CD4-positive, alpha-beta T cell (primary cell): Measurements from ENCODE around the gene PSME3IP1. TPM values are rescaled to one million over a fixed set of nuclear protein-coding genes. Genes with fewer than 3 reads are reported as not detected.
"Not testable (repeated sequence)": the region's sequence is repeated elsewhere in the genome, so short reads cannot be mapped to it uniquely, and the experiment has no call there.

Experiments
- ATAC-seq: fragments of 200-7000 bp; cut with Tn5 transposase; one replicate; pipeline ENCODE4 v1.10.0; 2022; ENCODE audit warnings: mild to moderate bottlenecking; ENCODE audit not compliant: poor library complexity
- CTCF ChIA-PET: fragments of 350-600 bp; sonication (Branson Sonifier 250); formaldehyde crosslinking; loops from one replicate; lab custom pipeline; 2021; ENCODE audit warnings: antibody characterized with exemption, inconsistent platforms; lab: Charles Lee
- POLR2A ChIA-PET: fragments of 350-600 bp; sonication (Branson Sonifier 250); formaldehyde crosslinking; loops from one replicate; lab custom pipeline; 2021; ENCODE audit warnings: antibody characterized with exemption, inconsistent platforms; lab: Charles Lee
- DNase-seq, 14 experiments: peaks; one replicate each; pipeline ENCODE4 v3.0.0-alpha.2; 2013 to 2020; ENCODE audit warnings: mixed read lengths in 2 of 14
- H3K27ac ChIP-seq, 2 donors: one replicate each; pipeline versions ENCODE4 v1.5.1 to v1.7.0; 2013; ENCODE audit warnings: low read length in 2 of 2, low read depth in 1 of 2, mild to moderate bottlenecking in 1 of 2
- H3K27me3 ChIP-seq, 2 experiments: 1 replicate in 1 of 2; 2 replicates in 1 of 2; pipeline versions ENCODE4 v1.6.1 to v1.7.0; 2013; ENCODE audit warnings: low read length in 2 of 2, control low read depth in 1 of 2, mild to moderate bottlenecking in 1 of 2, moderate library complexity in 1 of 2; ENCODE audit not compliant: insufficient read depth in 2 of 2, control insufficient read depth in 1 of 2
- H3K36me3 ChIP-seq: one replicate; pipeline ENCODE4 v1.6.1; 2013; ENCODE audit warnings: low read length, control low read depth; ENCODE audit not compliant: insufficient read depth
- H3K4me1 ChIP-seq: one replicate; pipeline ENCODE4 v1.6.1; 2013; ENCODE audit warnings: low read length, control low read depth; ENCODE audit not compliant: insufficient read depth
- H3K4me3 ChIP-seq: one replicate; pipeline ENCODE4 v1.5.1; 2013; ENCODE audit warnings: mild to moderate bottlenecking, low read length, moderate library complexity
- H3K9me3 ChIP-seq, 2 experiments: 1 replicate in 1 of 2; 2 replicates in 1 of 2; pipeline versions ENCODE4 v1.6.1 to v1.7.0; 2013; ENCODE audit warnings: low read length in 2 of 2, mild to moderate bottlenecking in 2 of 2, control low read depth in 1 of 2, moderate library complexity in 1 of 2; ENCODE audit not compliant: control insufficient read depth in 1 of 2, insufficient read depth in 1 of 2
- H3K27ac Mint-ChIP-seq: one replicate; pipeline ENCODE4 v1.8.0; 2020; ENCODE audit warnings: mixed read lengths
- H3K27me3 Mint-ChIP-seq: one replicate; pipeline ENCODE4 v1.8.0; 2021; ENCODE audit warnings: mixed read lengths
- H3K36me3 Mint-ChIP-seq: one replicate; pipeline ENCODE4 v1.8.0; 2021; ENCODE audit warnings: low read depth, mixed read lengths
- H3K4me1 Mint-ChIP-seq: one replicate; pipeline ENCODE4 v1.8.0; 2021; ENCODE audit warnings: low read depth, mixed read lengths
- H3K4me3 Mint-ChIP-seq: one replicate; pipeline ENCODE4 v1.8.0; 2020; ENCODE audit warnings: mild to moderate bottlenecking, mixed read lengths
- H3K9me3 Mint-ChIP-seq: one replicate; pipeline ENCODE4 v1.8.0; 2020; ENCODE audit warnings: mixed read lengths
- CTCF ChIP-seq: fragments of 200-600 bp; IDR thresholded peaks from one replicate; pipeline ENCODE4 v1.8.0; 2022; ENCODE audit warnings: antibody characterized with exemption, mild to moderate bottlenecking
- intact Hi-C, 2 experiments: fragments of 100-400 bp; cut with DNase I in 1 of 2; cut with micrococcal nuclease in 1 of 2; formaldehyde crosslinking; loops; one replicate each; pipeline versions ENCODE4 v1.15.1 to v1.9.0; 2023 to 2025; cut with DNase I, micrococcal nuclease
- total RNA-seq, 174 experiments: library from RNA in 2 of 174; stranded (reverse) in 2 of 174; gene quantifications; one replicate each; pipeline ENCODE4 v1.2.3 and lab custom pipeline; 2021 to 2026

The PSME3IP1 gene
- total RNA-seq, 2 experiments from 2014 or later: 77.1 to 77.9 TPM

- no peak for ATAC-seq
- CTCF ChIA-PET: interaction anchor here (0.6 kb wide), 1 partner anchor 24 kb away, joined by 3 read pairs; no protein-coding TSS in a partner anchor
These were observed 4.3 kb upstream of the PSME3IP1 start for GRCh38 chr16:57190136-57190535.

GRCh38 chr16:57189527-57189926, 3.7 kb upstream of the PSME3IP1 start:
- H3K4me1 Mint-ChIP-seq: peaks cover 46% of the 10 kb centered on the region
- not testable (repeated sequence) for H3K27ac ChIP-seq, H3K4me3 Mint-ChIP-seq, H3K27me3 Mint-ChIP-seq, H3K36me3 ChIP-seq, H3K27me3 ChIP-seq, H3K4me3 ChIP-seq, H3K27ac Mint-ChIP-seq, DNase-seq, H3K9me3 Mint-ChIP-seq, ATAC-seq, H3K9me3 ChIP-seq
- ChIA-PET CTCF (interaction anchor here (0.6 kb wide), 1 partner anchor 25 kb away, joined by 3 read pairs; no protein-coding TSS in a partner anchor), POLR2A (interaction anchor here (0.6 kb wide), 1 partner anchor 105 kb away, joined by 3 read pairs; no protein-coding TSS in a partner anchor)
- peaks cover 25% of the 10 kb centered on the region for H3K4me1 ChIP-seq
- peaks cover 24% of the 10 kb centered on the region for H3K36me3 Mint-ChIP-seq
- intact Hi-C loops: loop anchor here (5.0 to 10.0 kb wide), 8 partner anchors 53 to 938 kb away; partner anchors contain the start of genes CFAP20 (in 1 of the 2), CIAPIN1 (in 1 of the 2), COQ9 (in 1 of the 2) and HERPUD1 (in 1 of the 2)

More at GRCh38 chr16:57190136-57190535, 4.3 kb upstream of the PSME3IP1 start:
- Histone ChIP-seq H3K27ac (no peak overlapping the region), H3K4me3 (no peak overlapping the region), H3K36me3 (no peaks in the 10 kb centered on the region), H3K9me3 (no peaks in the 10 kb centered on the region), H3K27me3 (no peaks in the 10 kb centered on the region), H3K4me1 (peaks cover 20% of the 10 kb centered on the region)
- H3K4me3 Mint-ChIP-seq: no peak overlapping the region
- H3K9me3 Mint-ChIP-seq: no peaks in the 10 kb centered on the region
- H3K27ac Mint-ChIP-seq: no peak overlapping the region
- H3K4me1 Mint-ChIP-seq: peaks cover 43% of the 10 kb centered on the region
- POLR2A ChIA-PET: no interaction called here
- TF ChIP-seq CTCF: no peak
- peaks cover 24% of the 10 kb centered on the region for H3K36me3 Mint-ChIP-seq
- no peaks in the 10 kb centered on the region for H3K27me3 Mint-ChIP-seq
- intact Hi-C loops: no loop called here
- DNase-seq: no peak

GRCh38 chr16:57188711-57189002, 2.8 kb upstream of the PSME3IP1 start:
- no peak for ATAC-seq
- Mint-ChIP-seq H3K4me1 (peaks cover 48% of the 10 kb centered on the region), H3K27ac (no peak overlapping the region), H3K27me3 (no peaks in the 10 kb centered on the region), H3K9me3 (no peaks in the 10 kb centered on the region), H3K4me3 (peak overlapping the region; percentile 50), H3K36me3 (peaks cover 19% of the 10 kb centered on the region)
- TF ChIP-seq CTCF: no peak
- intact Hi-C loops: loop anchor here (5.0 to 10.0 kb wide), 8 partner anchors 54 to 939 kb away; partner anchors contain the start of genes CFAP20 (in 1 of the 2), CIAPIN1 (in 1 of the 2), COQ9 (in 1 of the 2) and HERPUD1 (in 1 of the 2)
- Histone ChIP-seq H3K4me1 (peaks cover 25% of the 10 kb centered on the region), H3K27me3 (no peaks in the 10 kb centered on the region), H3K36me3 (no peaks in the 10 kb centered on the region), H3K4me3 (no peak overlapping the region), H3K9me3 (no peaks in the 10 kb centered on the region), H3K27ac (no peak overlapping the region)
- ChIA-PET POLR2A (interaction anchor here (0.6 kb wide), 1 partner anchor 104 kb away, joined by 3 read pairs; no protein-coding TSS in a partner anchor), CTCF (no interaction called here)
- DNase-seq: no peak

- ChIA-PET CTCF (interaction anchor here (0.8 kb wide), 1 partner anchor 95 kb away, joined by 3 read pairs; the partner anchor contains the start of gene CPNE2), POLR2A (interaction anchor here (0.8 to 3.5 kb wide), 4 partner anchors 57 to 256 kb away, joined by 3 to 19 read pairs (median 8); partner anchors contain the start of genes ARL2BP, HERPUD1 and NLRC5)
- not testable (repeated sequence) for H3K9me3 Mint-ChIP-seq, H3K27me3 Mint-ChIP-seq, H3K27me3 ChIP-seq, ATAC-seq, H3K9me3 ChIP-seq, DNase-seq, H3K36me3 ChIP-seq
- H3K27ac ChIP-seq: peak overlapping the region in 1 of 2 donors; percentile 5
- Mint-ChIP-seq H3K27ac (peak overlapping the region; percentile 90), H3K36me3 (peaks cover 19% of the 10 kb centered on the region), H3K4me1 (peaks cover 50% of the 10 kb centered on the region), H3K4me3 (peak overlapping the region; percentile 94)
- peak overlapping the region; percentile 96 for H3K4me3 ChIP-seq
- intact Hi-C loops: loop anchor here (2.0 to 10.0 kb wide), 10 partner anchors 54 to 939 kb away; partner anchors contain the start of genes CFAP20 (in 1 of the 2), CIAPIN1 (in 1 of the 2), COQ9 (in 1 of the 2) and HERPUD1 (in 1 of the 2)
- H3K4me1 ChIP-seq: peaks cover 25% of the 10 kb centered on the region
These were observed 2.3 kb upstream of the PSME3IP1 start for GRCh38 chr16:57187902-57188710.
